HL-60 (cell line): Measurements from ENCODE around the gene BMP15.

Source experiments
- DNase-seq, 2 experiments: peaks; one replicate each; pipeline ENCODE4 v3.0.0-alpha.2; 2010 to 2020; ENCODE audit warnings: low read depth in 1 of 2, low spot score in 1 of 2
- H3K27ac ChIP-seq: fragments of 250-450 bp; sonication (Bioruptor Pico); replicated peaks from 2 replicates; pipeline ENCODE4 v1.5.1; 2020; ENCODE audit warnings: mild to moderate bottlenecking, moderate library complexity
- H3K27me3 ChIP-seq: fragments of 250-450 bp; sonication (Bioruptor Pico); 2 replicates; pipeline ENCODE4 v1.5.1; 2021; ENCODE audit warnings: mild to moderate bottlenecking, moderate library complexity; ENCODE audit not compliant: insufficient read depth, poor library complexity, severe bottlenecking
- H3K4me3 ChIP-seq: replicated peaks from 2 replicates; pipeline ENCODE4 v1.5.1; 2011; ENCODE audit warnings: mild to moderate bottlenecking, control low read depth, low read length; ENCODE audit not compliant: insufficient read depth
- CTCF ChIP-seq: IDR thresholded peaks from one replicate; pipeline ENCODE4 v1.5.1; 2011; ENCODE audit warnings: low read length, control low read depth, inconsistent platforms; ENCODE audit not compliant: insufficient read depth
- GABPA ChIP-seq: IDR thresholded peaks from 2 replicates; pipeline ENCODE4 v1.6.1; 2012; ENCODE audit warnings: low read depth
- POLR2AphosphoS5 ChIP-seq: IDR thresholded peaks from 2 replicates; pipeline ENCODE4 v1.6.1; 2012; ENCODE audit warnings: low read depth
- REST ChIP-seq: IDR thresholded peaks from 2 replicates; pipeline ENCODE4 v1.6.1; 2012; ENCODE audit warnings: low read depth; ENCODE audit not compliant: insufficient replicate concordance
- SPI1 ChIP-seq: IDR thresholded peaks from 2 replicates; pipeline ENCODE4 v1.6.1; 2012; ENCODE audit warnings: low read depth, mild to moderate bottlenecking, borderline replicate concordance
- long read RNA-seq: library from polyadenylated mRNA; unstranded; transcript quantifications from one replicate; pipeline ENCODE4 v2.0.0, GENCODE V29; 2020

The BMP15 gene
- long read RNA-seq = 0 reads

- TF ChIP-seq REST = no peak
- no peak for TF ChIP-seq CTCF
- no peak for TF ChIP-seq GABPA
- no peak for TF ChIP-seq SPI1
- TF ChIP-seq POLR2AphosphoS5 = no peak
Measured at GRCh38 chrX:50910685-50911176, at the start of gene BMP15. BMP15 (plus strand) TSS chrX:50910735; CDS start chrX:50910784, 49 bp downstream.

DNA sequence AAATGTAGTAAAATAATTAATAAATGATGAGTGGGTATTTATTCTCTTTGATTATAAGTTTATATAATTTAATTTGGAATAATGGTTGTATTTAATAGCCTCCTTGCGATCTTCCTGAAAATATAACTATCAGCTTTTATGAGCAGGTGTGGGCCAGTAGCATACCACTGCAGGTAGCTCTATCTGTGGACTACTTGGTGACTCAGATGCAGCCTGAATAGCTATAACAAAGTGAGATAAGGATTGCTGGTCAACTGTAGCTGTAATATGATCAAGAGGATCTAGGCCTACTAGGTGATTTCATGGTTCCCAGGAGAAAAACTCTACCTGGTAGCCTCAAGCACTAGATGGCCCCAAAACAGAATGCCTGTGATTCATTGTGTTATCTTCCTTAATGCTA, 47.1 kb upstream of the BMP15 start:
- H3K27ac ChIP-seq = no peak overlapping the region
- DNase-seq = no peak
- H3K4me3 ChIP-seq = no peak overlapping the region
- no peaks in the 10 kb centered on the region for H3K27me3 ChIP-seq
- TF ChIP-seq GABPA = no peak
- TF ChIP-seq POLR2AphosphoS5 = no peak
- no peak for TF ChIP-seq CTCF

More at GRCh38 chrX:50910685-50911176, at the start of gene BMP15:
- Histone ChIP-seq H3K4me3 (no peak within 1 kb of the TSS), H3K27ac (no peak within 1 kb of the TSS), H3K27me3 (peaks cover 2% of the 10 kb centered on the region)
- DNase-seq = no peak

DNA sequence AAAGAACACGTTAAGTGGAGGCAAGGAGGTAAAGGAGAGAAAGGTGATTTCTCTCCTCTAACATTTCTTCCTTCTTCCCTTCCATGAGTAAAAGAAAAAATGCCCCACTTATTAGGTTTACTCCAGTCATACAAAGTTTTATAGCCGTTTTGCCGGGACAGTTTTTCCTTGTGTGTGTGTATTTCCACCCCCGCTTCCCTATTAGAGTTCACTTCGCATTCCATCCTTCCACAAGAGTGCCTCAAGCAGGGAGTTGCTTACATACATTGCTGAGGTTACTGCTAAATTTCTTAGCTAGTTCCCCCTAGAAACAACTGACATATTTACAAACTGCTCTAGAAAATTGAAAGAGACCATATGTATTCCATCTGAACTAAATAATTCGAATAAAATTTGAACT, 45.2 kb upstream of the BMP15 start:
- H3K4me3 ChIP-seq = no peak overlapping the region
- TF ChIP-seq SPI1 = no peak
- TF ChIP-seq CTCF = no peak
- TF ChIP-seq REST = no peak
- TF ChIP-seq GABPA = no peak
- no peak for TF ChIP-seq POLR2AphosphoS5
- DNase-seq = no peak
- H3K27me3 ChIP-seq = no peaks in the 10 kb centered on the region
- H3K27ac ChIP-seq = no peak overlapping the region

DNA sequence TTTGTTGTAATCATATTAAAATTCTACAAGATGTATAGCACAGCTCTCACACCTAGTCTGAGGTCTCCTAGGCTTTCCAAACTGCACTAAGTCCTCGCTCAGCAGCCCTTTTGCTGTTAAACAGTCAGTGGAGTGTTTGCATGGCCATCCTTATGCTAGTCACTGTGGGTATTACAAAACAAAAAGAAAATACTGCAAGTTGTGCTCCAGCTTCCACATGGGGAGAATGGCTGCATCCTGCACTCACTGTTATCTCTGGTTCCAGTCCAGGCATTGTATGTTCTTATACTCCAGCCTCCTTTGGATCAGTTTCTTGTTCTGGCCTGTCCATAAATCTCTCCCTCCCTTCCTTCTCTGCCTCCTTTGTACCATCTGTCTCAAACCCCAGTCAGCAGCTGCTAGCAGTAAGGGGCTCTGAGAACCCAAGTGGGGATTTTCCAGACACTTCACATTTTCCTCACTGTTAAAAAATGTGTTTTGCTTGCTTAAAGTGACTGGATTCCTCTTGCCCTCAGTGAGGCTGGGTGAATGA, 38.5 kb upstream of the BMP15 start:
- H3K4me3 ChIP-seq = no peak overlapping the region
- peaks cover 2% of the 10 kb centered on the region for H3K27me3 ChIP-seq
- H3K27ac ChIP-seq = no peak overlapping the region
- TF ChIP-seq GABPA (no peak), REST (no peak), SPI1 (no peak)
- DNase-seq = no peak
